A673 (cell line): ENCODE measurements around the gene DNAJC6. TPM values are rescaled to one million over a fixed set of nuclear protein-coding genes. Genes with fewer than 3 reads are reported as not detected.

Experiments
- BruUV-seq: library from RNA; stranded (reverse); fragments of 400-500 nt; replicated peaks from 2 replicates; lab custom pipeline; 2021; lab: Mats Ljungman, UMichigan
- CTCF ChIA-PET: fragments of 300-600 bp; sonication (Branson Sonifier 250); formaldehyde crosslinking; loops from one replicate; lab custom pipeline; 2022; ENCODE audit warnings: antibody characterized with exemption; lab: Charles Lee
- POLR2A ChIA-PET: fragments of 300-600 bp; sonication (Branson Sonifier 250); formaldehyde crosslinking; loops from one replicate; lab custom pipeline; 2022; ENCODE audit warnings: antibody characterized with exemption; ENCODE audit not compliant: low non-redundant PET; lab: Charles Lee
- DNase-seq: peaks from one replicate; pipeline ENCODE4 v3.0.0-alpha.2; 2015; ENCODE audit warnings: low spot score
- H3K27ac ChIP-seq: fragments of 200-600 bp; sonication (generic); 2 replicates; pipeline ENCODE4 v1.5.1; 2016; ENCODE audit warnings: mixed run types, low read depth, mild to moderate bottlenecking, mixed read lengths, antibody characterized with exemption, low read length; ENCODE audit not compliant: poor library complexity, severe bottlenecking
- H3K27me3 ChIP-seq: fragments of 200-600 bp; sonication (generic); replicated peaks from 2 replicates; pipeline ENCODE4 v1.6.1; 2017; ENCODE audit warnings: mixed run types, low read depth, mild to moderate bottlenecking, mixed read lengths, antibody characterized with exemption, low read length; ENCODE audit not compliant: insufficient read depth, poor library complexity
- H3K36me3 ChIP-seq: fragments of 200-600 bp; sonication (generic); 2 replicates; pipeline ENCODE4 v1.6.1; 2016; ENCODE audit warnings: mixed run types, mild to moderate bottlenecking, mixed read lengths, antibody characterized with exemption, low read length; ENCODE audit not compliant: insufficient read depth, poor library complexity, severe bottlenecking
- H3K4me1 ChIP-seq: fragments of 200-600 bp; sonication (generic); 2 replicates; pipeline ENCODE4 v1.6.1; 2017; ENCODE audit warnings: mixed run types, mild to moderate bottlenecking, mixed read lengths, antibody characterized with exemption, low read length; ENCODE audit not compliant: insufficient read depth, poor library complexity, severe bottlenecking
- H3K4me3 ChIP-seq: fragments of 200-600 bp; sonication (generic); 2 replicates; pipeline ENCODE4 v1.5.1; 2016; ENCODE audit warnings: low read depth, mixed run types, mild to moderate bottlenecking, mixed read lengths, low read length; ENCODE audit not compliant: poor library complexity, severe bottlenecking
- H3K9me3 ChIP-seq: fragments of 200-600 bp; sonication (generic); 2 replicates; pipeline ENCODE4 v1.6.1; 2016; ENCODE audit warnings: mixed run types, low read depth, mild to moderate bottlenecking, mixed read lengths, antibody characterized with exemption, low read length; ENCODE audit not compliant: poor library complexity, severe bottlenecking
- CTCF ChIP-seq: fragments of 300-800, 200-600 bp; sonication (generic); conservative IDR thresholded peaks from 2 replicates; pipeline ENCODE4 v1.5.1; 2017; ENCODE audit warnings: low read depth, mild to moderate bottlenecking, antibody characterized with exemption, low read length, moderate library complexity, mixed read lengths
- EZH2 ChIP-seq: fragments of 200-600 bp; sonication (generic); IDR thresholded peaks from 2 replicates; pipeline ENCODE4 v1.6.1; 2017; ENCODE audit warnings: borderline replicate concordance, low read depth, mild to moderate bottlenecking, mixed read lengths, antibody characterized with exemption, low read length; ENCODE audit not compliant: poor library complexity, severe bottlenecking
- intact Hi-C: fragments of 100-400 bp; cut with micrococcal nuclease; formaldehyde crosslinking; loops from one replicate; pipeline ENCODE4 v1.10.0; 2022; ENCODE audit not compliant: unreplicated experiment
- total RNA-seq: library from RNA; stranded (reverse); gene quantifications from 2 replicates; pipeline ENCODE4 v1.2.3, GENCODE V29; 2021

The DNAJC6 gene
- total RNA-seq, 1 experiment from 2014 or later: 1.1 TPM

DNA sequence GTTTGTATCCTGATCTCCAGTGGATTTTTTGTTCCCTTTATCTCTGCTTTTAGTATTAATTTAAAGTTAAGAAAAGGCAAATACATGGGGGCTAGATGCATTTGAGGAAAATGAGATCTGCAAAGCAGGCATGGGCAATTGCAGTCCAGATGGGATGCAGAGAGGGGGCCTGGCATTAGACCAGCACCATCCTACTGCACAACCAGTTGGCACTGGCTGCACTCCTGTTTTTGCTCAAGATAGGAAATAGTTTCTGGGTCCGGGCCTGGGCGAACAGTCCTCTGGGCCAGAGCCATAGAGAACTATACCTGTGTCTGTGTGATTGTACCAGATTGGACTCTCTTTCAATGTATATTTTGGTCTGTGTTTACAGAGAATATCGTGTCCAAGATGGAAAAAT lies 77.1 kb downstream of the DNAJC6 start:
- H3K36me3 ChIP-seq: no peaks in the 10 kb centered on the region
- POLR2A ChIA-PET: no interaction called here
- no peak overlapping the region for H3K27ac ChIP-seq
- no peak for DNase-seq
- no peak overlapping the region for H3K4me3 ChIP-seq
- H3K9me3 ChIP-seq: no peaks in the 10 kb centered on the region
- TF ChIP-seq CTCF (no peak), EZH2 (no peak)
- no peaks in the 10 kb centered on the region for H3K4me1 ChIP-seq
- CTCF ChIA-PET: no interaction called here
- BruUV-seq: no TSS peak
- intact Hi-C loops: no loop called here
- H3K27me3 ChIP-seq: no peaks in the 10 kb centered on the region

GRCh38 chr1:65387821-65388220 lies 78.5 kb downstream of the DNAJC6 start:
- intact Hi-C loops: no loop called here
- DNase-seq: no peak
- no peaks in the 10 kb centered on the region for H3K4me1 ChIP-seq
- TF ChIP-seq CTCF: no peak
- TF ChIP-seq EZH2: no peak
- no TSS peak for BruUV-seq
- ChIA-PET CTCF (no interaction called here), POLR2A (no interaction called here)
- no peak overlapping the region for H3K27ac ChIP-seq
- no peaks in the 10 kb centered on the region for H3K36me3 ChIP-seq
- H3K27me3 ChIP-seq: no peaks in the 10 kb centered on the region
- H3K4me3 ChIP-seq: no peak overlapping the region
- no peaks in the 10 kb centered on the region for H3K9me3 ChIP-seq

DNA sequence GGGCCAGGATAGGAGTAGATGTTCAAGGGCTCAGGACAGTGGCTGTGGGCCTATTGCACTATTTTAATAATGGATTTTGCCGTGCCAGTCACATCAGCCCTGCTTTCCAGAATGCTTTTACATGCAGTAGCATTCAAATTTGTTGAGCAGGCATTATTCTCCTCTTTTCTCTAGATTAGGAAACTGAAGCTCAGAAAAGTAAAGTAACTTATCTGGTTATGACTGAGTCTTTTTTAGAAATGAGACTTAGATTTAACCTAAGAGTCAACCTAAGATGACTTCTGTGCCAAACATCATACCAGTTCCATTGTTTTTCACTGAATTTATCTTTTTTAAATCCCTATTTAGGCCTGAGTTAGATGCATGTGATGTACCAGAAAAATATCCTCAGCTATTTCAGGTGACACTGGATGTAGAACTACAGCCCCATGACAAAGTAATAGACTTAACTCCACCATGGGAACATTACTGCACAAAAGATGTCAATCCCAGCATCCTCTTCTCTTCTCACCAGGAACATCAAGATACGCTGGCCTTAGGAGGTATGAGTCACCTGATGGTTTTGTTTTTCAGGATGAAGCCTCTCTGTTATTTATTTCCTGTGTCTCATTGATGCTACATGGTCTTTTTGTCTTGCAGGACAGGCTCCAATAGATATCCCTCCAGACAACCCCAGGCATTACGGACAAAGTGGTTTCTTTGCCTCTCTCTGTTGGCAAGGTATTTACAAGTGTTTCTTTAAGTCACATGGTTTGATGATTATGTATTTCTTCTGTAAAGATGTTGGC lies 79.8 kb downstream of the DNAJC6 start:
- no peak for TF ChIP-seq EZH2
- H3K9me3 ChIP-seq: no peaks in the 10 kb centered on the region
- no TSS peak for BruUV-seq
- intact Hi-C loops: no loop called here
- POLR2A ChIA-PET: no interaction called here
- H3K27ac ChIP-seq: no peak overlapping the region
- no peaks in the 10 kb centered on the region for H3K27me3 ChIP-seq
- DNase-seq: no peak
- H3K4me3 ChIP-seq: no peak overlapping the region
- no peaks in the 10 kb centered on the region for H3K36me3 ChIP-seq
- CTCF ChIA-PET: no interaction called here
- H3K4me1 ChIP-seq: no peaks in the 10 kb centered on the region

DNA sequence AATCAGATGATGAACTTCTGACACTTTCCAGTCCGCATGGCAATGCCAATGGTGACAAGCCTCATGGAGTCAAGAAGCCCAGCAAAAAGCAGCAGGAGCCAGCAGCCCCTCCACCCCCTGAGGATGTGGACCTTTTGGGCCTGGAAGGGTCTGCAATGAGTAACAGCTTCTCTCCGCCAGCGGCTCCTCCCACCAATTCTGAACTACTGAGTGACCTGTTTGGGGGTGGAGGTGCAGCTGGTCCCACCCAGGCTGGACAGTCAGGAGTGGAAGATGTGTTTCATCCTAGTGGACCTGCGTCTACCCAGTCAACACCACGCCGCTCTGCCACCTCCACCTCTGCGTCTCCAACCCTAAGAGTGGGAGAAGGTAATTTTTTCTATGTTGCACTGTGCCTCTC lies 83.2 kb downstream of the DNAJC6 start:
- ChIA-PET CTCF (no interaction called here), POLR2A (no interaction called here)
- Histone ChIP-seq H3K4me3 (no peak overlapping the region), H3K36me3 (no peaks in the 10 kb centered on the region), H3K27ac (no peak overlapping the region), H3K27me3 (no peaks in the 10 kb centered on the region), H3K9me3 (no peaks in the 10 kb centered on the region), H3K4me1 (no peaks in the 10 kb centered on the region)
- no peak for DNase-seq
- TF ChIP-seq EZH2 (no peak), CTCF (no peak)
- BruUV-seq: no TSS peak
- intact Hi-C loops: no loop called here
